GM23338 (cell line): Measurements from ENCODE around the gene DCD. TPM values are rescaled to one million over a fixed set of nuclear protein-coding genes. Genes with fewer than 3 reads are reported as not detected.

Experiments used
- ATAC-seq: fragments of 200-7000 bp; cut with Tn5 transposase; 3 replicates; pipeline ENCODE4 v1.9.1; 2020
- DNase-seq: peaks from one replicate; pipeline ENCODE4 v3.0.0-alpha.2; 2015; ENCODE audit warnings: low spot score
- H2AFZ ChIP-seq: fragments of 200-600 bp; sonication (generic); 2 replicates; pipeline ENCODE4 v1.8.0; 2016; ENCODE audit warnings: antibody characterized with exemption, mild to moderate bottlenecking, moderate library complexity
- H3F3A ChIP-seq: fragments of 200-600 bp; sonication (generic); replicated peaks from 2 replicates; pipeline ENCODE4 v1.8.0; 2017; ENCODE audit warnings: antibody characterized with exemption, mixed run types, low read depth
- H3K27ac ChIP-seq: fragments of 200-600 bp; sonication (generic); 2 replicates; pipeline ENCODE4 v1.6.1; 2016; ENCODE audit warnings: low read depth
- H3K27me3 ChIP-seq: fragments of 200-600 bp; sonication (generic); 2 replicates; pipeline ENCODE4 v1.8.0; 2016; ENCODE audit warnings: mild to moderate bottlenecking, mixed run types, moderate library complexity; ENCODE audit not compliant: insufficient read depth
- H3K36me3 ChIP-seq: fragments of 200-600 bp; sonication (generic); 2 replicates; pipeline ENCODE4 v1.8.0; 2016; ENCODE audit warnings: mild to moderate bottlenecking; ENCODE audit not compliant: insufficient read depth
- H3K4me1 ChIP-seq: fragments of 200-600 bp; sonication (generic); 2 replicates; pipeline ENCODE4 v1.8.0; 2016; ENCODE audit warnings: mild to moderate bottlenecking, moderate library complexity; ENCODE audit not compliant: insufficient read depth
- H3K4me2 ChIP-seq: fragments of 200-600 bp; sonication (generic); 2 replicates; pipeline ENCODE4 v1.7.1; 2017; ENCODE audit warnings: mixed run types
- H3K4me3 ChIP-seq: fragments of 200-600 bp; sonication (generic); 2 replicates; pipeline ENCODE4 v1.6.1; 2016; ENCODE audit warnings: mixed run types
- H3K79me2 ChIP-seq: fragments of 200-600 bp; sonication (generic); replicated peaks from 2 replicates; pipeline ENCODE4 v1.8.0; 2017; ENCODE audit warnings: mild to moderate bottlenecking; ENCODE audit not compliant: insufficient read depth
- H3K9me2 ChIP-seq: fragments of 200-600 bp; sonication (generic); 2 replicates; pipeline ENCODE4 v1.8.0; 2017; ENCODE audit not compliant: insufficient read depth
- H4K20me1 ChIP-seq: fragments of 200-600 bp; sonication (generic); replicated peaks from 2 replicates; pipeline ENCODE4 v1.8.0; 2017; ENCODE audit warnings: mild to moderate bottlenecking; ENCODE audit not compliant: insufficient read depth
- H3K27ac Mint-ChIP-seq: 2 replicates; pipeline ENCODE4 v1.8.0; 2020; ENCODE audit warnings: inconsistent platforms, mild to moderate bottlenecking, moderate library complexity, mixed read lengths
- H3K27me3 Mint-ChIP-seq: 3 replicates; pipeline ENCODE4 v1.8.0; 2022; ENCODE audit warnings: low read depth, mild to moderate bottlenecking, moderate library complexity, mixed read lengths, inconsistent platforms; ENCODE audit not compliant: insufficient read depth, poor library complexity
- H3K36me3 Mint-ChIP-seq: 3 replicates; pipeline ENCODE4 v1.8.0; 2021; ENCODE audit warnings: low read depth, mild to moderate bottlenecking, inconsistent platforms, moderate library complexity, mixed read lengths
- H3K4me1 Mint-ChIP-seq: 3 replicates; pipeline ENCODE4 v1.8.0; 2020; ENCODE audit warnings: mild to moderate bottlenecking, inconsistent platforms, mixed read lengths
- H3K4me3 Mint-ChIP-seq: 3 replicates; pipeline ENCODE4 v1.8.0; 2021; ENCODE audit warnings: moderate library complexity, mild to moderate bottlenecking, inconsistent platforms, mixed read lengths
- H3K9me3 Mint-ChIP-seq: 3 replicates; pipeline ENCODE4 v1.8.0; 2020; ENCODE audit warnings: moderate library complexity, mild to moderate bottlenecking, inconsistent platforms, mixed read lengths
- CREB1 ChIP-seq: fragments of 250-450 bp; sonication (Bioruptor Pico); IDR thresholded peaks from 2 replicates; pipeline ENCODE4 v1.5.0; 2020; ENCODE audit warnings: low read depth, mild to moderate bottlenecking, moderate library complexity
- EZH2 ChIP-seq: fragments of 200-600 bp; sonication (generic); IDR thresholded peaks from one replicate; pipeline ENCODE4 v1.8.0; 2017; ENCODE audit warnings: antibody characterized with exemption, mild to moderate bottlenecking, low read depth; ENCODE audit not compliant: unreplicated experiment
- EZH2phosphoT487 ChIP-seq: fragments of 200-600 bp; sonication (generic); IDR thresholded peaks from one replicate; pipeline ENCODE4 v1.8.1; 2018; ENCODE audit warnings: antibody characterized with exemption; ENCODE audit not compliant: unreplicated experiment
- JUNB ChIP-seq: IDR thresholded peaks from one replicate; pipeline ENCODE4 v1.6.1; 2016; ENCODE audit warnings: antibody characterized with exemption; ENCODE audit not compliant: unreplicated experiment
- NANOG ChIP-seq: IDR thresholded peaks from 2 replicates; pipeline ENCODE4 v1.6.1; 2016; ENCODE audit warnings: antibody characterized with exemption, borderline replicate concordance
- POLR2AphosphoS5 ChIP-seq: IDR thresholded peaks from 2 replicates; pipeline ENCODE4 v1.6.1; 2016; ENCODE audit warnings: antibody characterized with exemption, low read depth
- STAT1 ChIP-seq: IDR thresholded peaks from one replicate; pipeline ENCODE4 v1.6.1; 2016; ENCODE audit warnings: antibody characterized with exemption; ENCODE audit not compliant: unreplicated experiment
- ZNF114 ChIP-seq: fragments of 250-450 bp; sonication (Bioruptor Pico); IDR thresholded peaks from 2 replicates; pipeline ENCODE4 v1.5.0; 2020; ENCODE audit warnings: mild to moderate bottlenecking, moderate library complexity
- ZNF331 ChIP-seq: fragments of 250-450 bp; sonication (Bioruptor Pico); IDR thresholded peaks from 2 replicates; pipeline ENCODE4 v1.5.0; 2020; ENCODE audit warnings: low read depth, mild to moderate bottlenecking, moderate library complexity
- ZNF462 ChIP-seq: fragments of 250-450 bp; sonication (Bioruptor Pico); IDR thresholded peaks from 2 replicates; pipeline ENCODE4 v1.5.0; 2020; ENCODE audit warnings: mild to moderate bottlenecking, moderate library complexity
- polyA plus RNA-seq: library from polyadenylated mRNA; unstranded; fragments of >200 nt; fragmentation: Nextera tagmentation; extraction: Ambion mirVana; gene quantifications from 2 replicates; pipeline ENCODE4 v1.2.1, GENCODE V29; 2016
- total RNA-seq: library from RNA; depleted of rRNA; stranded (reverse); fragments of >200 nt; shearing (Covaris generic); gene quantifications from 2 replicates; pipeline ENCODE4 v1.2.3, GENCODE V29; 2014
- TF ChIP-seq, protein P1 (sequence below): IDR thresholded peaks from 2 replicates; pipeline ENCODE4 v1.6.1; 2016; ENCODE audit warnings: antibody characterized with exemption
- TF ChIP-seq, protein P2 (sequence below): IDR thresholded peaks from one replicate; pipeline ENCODE4 v1.6.1; 2018; ENCODE audit warnings: antibody characterized with exemption; ENCODE audit not compliant: unreplicated experiment
- TF ChIP-seq, protein P3 (sequence below), 2 experiments: fragments of 200-600 bp in 1 of 2; sonication (generic) in 1 of 2; conservative IDR thresholded peaks; 2 replicates each; pipeline versions ENCODE4 v1.5.1 to v1.6.1; 2016 to 2017; ENCODE audit warnings: antibody characterized with exemption in 2 of 2, low read depth in 2 of 2, mild to moderate bottlenecking in 2 of 2, moderate library complexity in 1 of 2

Gene DCD
- total and polyA plus RNA-seq, 2 experiments from 2014 or later = not detected

DNA sequence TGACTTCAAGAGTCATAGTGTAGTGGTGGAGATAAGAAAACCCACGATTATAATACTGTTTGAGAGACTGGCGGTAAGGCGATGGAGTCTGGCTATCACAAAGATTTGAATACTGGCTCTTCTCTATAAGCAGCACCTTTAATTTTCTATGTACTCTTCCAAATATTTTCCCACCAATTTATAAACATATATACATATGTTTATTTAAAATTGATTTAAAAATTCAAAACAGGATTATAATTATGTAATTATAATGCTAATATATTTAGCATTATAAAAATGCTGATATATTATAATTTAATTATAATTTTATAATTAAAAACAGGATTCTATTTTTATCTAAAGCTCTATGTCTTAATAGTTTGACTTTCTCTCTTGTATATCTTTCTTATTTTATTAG lies 15.4 kb upstream of the DCD start:
- Histone ChIP-seq H4K20me1 (no peaks in the 10 kb centered on the region), H2AFZ (no peak overlapping the region), H3K4me1 (no peaks in the 10 kb centered on the region), H3K36me3 (no peaks in the 10 kb centered on the region), H3F3A (no peaks in the 10 kb centered on the region), H3K9me2 (0 out of 2 replicates have a peak, but pooled peaks cover 5% of the 10 kb centered on the region), H3K4me3 (no peak overlapping the region), H3K27me3 (no peaks in the 10 kb centered on the region), H3K27ac (no peak overlapping the region), H3K4me2 (no peak overlapping the region), H3K79me2 (no peaks in the 10 kb centered on the region)
- Mint-ChIP-seq H3K4me3 (no peak overlapping the region), H3K27ac (no peak overlapping the region), H3K36me3 (no peaks in the 10 kb centered on the region), H3K9me3 (no peaks in the 10 kb centered on the region), H3K27me3 (peaks cover 3% of the 10 kb centered on the region), H3K4me1 (peaks cover under 1% of the 10 kb centered on the region; the same call in 2 of the 3 replicates)
- no peak for DNase-seq
- ATAC-seq = no peak
- TF ChIP-seq POLR2AphosphoS5 (no peak), EZH2 (no peak), EZH2phosphoT487 (no peak), JUNB (no peak), ZNF462 (CRISPR knock-in tag) (no peak), NANOG (no peak), ZNF331 (CRISPR knock-in tag) (no peak), ZNF114 (CRISPR knock-in tag) (no peak), STAT1 (no peak), CREB1 (CRISPR knock-in tag) (no peak)
- TF ChIP-seq, protein P1, sequence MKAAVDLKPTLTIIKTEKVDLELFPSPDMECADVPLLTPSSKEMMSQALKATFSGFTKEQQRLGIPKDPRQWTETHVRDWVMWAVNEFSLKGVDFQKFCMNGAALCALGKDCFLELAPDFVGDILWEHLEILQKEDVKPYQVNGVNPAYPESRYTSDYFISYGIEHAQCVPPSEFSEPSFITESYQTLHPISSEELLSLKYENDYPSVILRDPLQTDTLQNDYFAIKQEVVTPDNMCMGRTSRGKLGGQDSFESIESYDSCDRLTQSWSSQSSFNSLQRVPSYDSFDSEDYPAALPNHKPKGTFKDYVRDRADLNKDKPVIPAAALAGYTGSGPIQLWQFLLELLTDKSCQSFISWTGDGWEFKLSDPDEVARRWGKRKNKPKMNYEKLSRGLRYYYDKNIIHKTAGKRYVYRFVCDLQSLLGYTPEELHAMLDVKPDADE = no peak
- TF ChIP-seq, protein P2, sequence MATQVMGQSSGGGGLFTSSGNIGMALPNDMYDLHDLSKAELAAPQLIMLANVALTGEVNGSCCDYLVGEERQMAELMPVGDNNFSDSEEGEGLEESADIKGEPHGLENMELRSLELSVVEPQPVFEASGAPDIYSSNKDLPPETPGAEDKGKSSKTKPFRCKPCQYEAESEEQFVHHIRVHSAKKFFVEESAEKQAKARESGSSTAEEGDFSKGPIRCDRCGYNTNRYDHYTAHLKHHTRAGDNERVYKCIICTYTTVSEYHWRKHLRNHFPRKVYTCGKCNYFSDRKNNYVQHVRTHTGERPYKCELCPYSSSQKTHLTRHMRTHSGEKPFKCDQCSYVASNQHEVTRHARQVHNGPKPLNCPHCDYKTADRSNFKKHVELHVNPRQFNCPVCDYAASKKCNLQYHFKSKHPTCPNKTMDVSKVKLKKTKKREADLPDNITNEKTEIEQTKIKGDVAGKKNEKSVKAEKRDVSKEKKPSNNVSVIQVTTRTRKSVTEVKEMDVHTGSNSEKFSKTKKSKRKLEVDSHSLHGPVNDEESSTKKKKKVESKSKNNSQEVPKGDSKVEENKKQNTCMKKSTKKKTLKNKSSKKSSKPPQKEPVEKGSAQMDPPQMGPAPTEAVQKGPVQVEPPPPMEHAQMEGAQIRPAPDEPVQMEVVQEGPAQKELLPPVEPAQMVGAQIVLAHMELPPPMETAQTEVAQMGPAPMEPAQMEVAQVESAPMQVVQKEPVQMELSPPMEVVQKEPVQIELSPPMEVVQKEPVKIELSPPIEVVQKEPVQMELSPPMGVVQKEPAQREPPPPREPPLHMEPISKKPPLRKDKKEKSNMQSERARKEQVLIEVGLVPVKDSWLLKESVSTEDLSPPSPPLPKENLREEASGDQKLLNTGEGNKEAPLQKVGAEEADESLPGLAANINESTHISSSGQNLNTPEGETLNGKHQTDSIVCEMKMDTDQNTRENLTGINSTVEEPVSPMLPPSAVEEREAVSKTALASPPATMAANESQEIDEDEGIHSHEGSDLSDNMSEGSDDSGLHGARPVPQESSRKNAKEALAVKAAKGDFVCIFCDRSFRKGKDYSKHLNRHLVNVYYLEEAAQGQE = no peak
- TF ChIP-seq, protein P3, sequence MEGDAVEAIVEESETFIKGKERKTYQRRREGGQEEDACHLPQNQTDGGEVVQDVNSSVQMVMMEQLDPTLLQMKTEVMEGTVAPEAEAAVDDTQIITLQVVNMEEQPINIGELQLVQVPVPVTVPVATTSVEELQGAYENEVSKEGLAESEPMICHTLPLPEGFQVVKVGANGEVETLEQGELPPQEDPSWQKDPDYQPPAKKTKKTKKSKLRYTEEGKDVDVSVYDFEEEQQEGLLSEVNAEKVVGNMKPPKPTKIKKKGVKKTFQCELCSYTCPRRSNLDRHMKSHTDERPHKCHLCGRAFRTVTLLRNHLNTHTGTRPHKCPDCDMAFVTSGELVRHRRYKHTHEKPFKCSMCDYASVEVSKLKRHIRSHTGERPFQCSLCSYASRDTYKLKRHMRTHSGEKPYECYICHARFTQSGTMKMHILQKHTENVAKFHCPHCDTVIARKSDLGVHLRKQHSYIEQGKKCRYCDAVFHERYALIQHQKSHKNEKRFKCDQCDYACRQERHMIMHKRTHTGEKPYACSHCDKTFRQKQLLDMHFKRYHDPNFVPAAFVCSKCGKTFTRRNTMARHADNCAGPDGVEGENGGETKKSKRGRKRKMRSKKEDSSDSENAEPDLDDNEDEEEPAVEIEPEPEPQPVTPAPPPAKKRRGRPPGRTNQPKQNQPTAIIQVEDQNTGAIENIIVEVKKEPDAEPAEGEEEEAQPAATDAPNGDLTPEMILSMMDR (conservative IDR thresholded peaks at IDR 0.05; ENCODE audit: low read depth in 2 of 2) = no peak
